ENCODE data around the gene LHX8. TPM values are rescaled to one million over a fixed set of nuclear protein-coding genes. Genes with fewer than 3 reads are reported as not detected.
A peak's percentile ranks its signal among the peaks of the same experiment; 100 is the strongest.
"Not testable (repeated sequence)": the region's sequence is repeated elsewhere in the genome, so short reads cannot be mapped to it uniquely, and the experiment has no call there.

Gene LHX8
- not detected for total RNA-seq
- not detected for polyA plus RNA-seq
- long read RNA-seq, donor 1: 0 reads
- long read RNA-seq, donor 2: 0 reads
- long read RNA-seq, donor 3: 0 reads
- long read RNA-seq, donor 4: 0 reads

DNA sequence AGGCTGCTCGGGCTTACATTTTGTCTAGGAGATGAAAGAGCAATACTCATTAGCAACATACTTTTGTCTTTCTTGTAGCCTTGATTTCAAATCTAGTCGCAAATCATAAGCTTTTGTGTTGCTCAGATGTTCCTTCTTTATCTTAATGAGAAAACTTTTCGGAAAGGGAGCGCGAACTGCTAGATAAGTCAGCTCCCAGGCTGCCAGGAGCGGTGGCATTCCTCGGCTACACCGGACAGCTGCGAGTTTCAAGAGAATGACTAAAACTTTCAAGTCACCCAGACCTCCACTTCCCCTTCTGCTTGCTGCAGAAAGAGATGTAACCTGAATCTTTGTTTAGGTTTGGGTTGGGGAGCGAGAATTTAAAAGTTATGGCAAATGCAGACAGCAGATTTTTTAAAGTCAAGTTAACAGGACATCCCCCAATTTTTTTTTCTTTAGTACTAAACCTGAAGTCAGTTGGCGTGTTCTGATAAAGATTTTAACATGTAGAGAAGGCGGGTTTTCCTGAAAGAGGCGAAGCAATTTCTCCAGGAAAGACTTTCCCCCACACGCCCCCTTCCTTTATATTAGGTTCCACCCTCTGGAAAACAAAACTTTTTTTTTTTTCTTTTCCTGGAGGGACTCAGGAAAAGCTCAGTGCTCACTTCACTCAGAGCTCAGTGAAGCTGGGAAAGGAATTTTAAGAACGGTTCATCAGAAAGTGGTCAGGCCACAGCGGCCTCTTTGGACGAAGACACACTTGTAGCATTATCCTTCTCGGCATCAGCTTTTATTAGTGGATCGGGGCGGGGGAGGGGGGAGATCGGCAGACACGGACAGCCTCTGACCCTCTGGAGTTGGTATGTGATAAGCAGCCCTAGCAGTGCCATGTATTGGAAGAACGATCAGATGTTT is at the start of gene LHX8:
TSS of gene LHX8 (plus strand) at position 639 of the 897 bp plus-strand sequence. CDS start 2,227 bp downstream, outside the sequence.
- WGBS: 10% methylated on average over 23 of the region's 23 CpGs
- Histone ChIP-seq H3K4me3 (ENCODE audit: low read length) (peak within 1 kb of the TSS; percentile 6), H3K27ac (ENCODE audit: low read length) (no peak within 1 kb of the TSS), H3K27me3 (ENCODE audit: control insufficient read depth, insufficient read depth) (no peaks in the 10 kb centered on the region), H3K4me1 (ENCODE audit: control insufficient read depth, insufficient read depth, low read length) (no peaks in the 10 kb centered on the region), H3K9me3 (ENCODE audit: control insufficient read depth, low read length) (no peaks in the 10 kb centered on the region)
- intact Hi-C loops (cut with DNase I): no loop called here
- DNase-seq (no peak), ATAC-seq (no peak)

DNA sequence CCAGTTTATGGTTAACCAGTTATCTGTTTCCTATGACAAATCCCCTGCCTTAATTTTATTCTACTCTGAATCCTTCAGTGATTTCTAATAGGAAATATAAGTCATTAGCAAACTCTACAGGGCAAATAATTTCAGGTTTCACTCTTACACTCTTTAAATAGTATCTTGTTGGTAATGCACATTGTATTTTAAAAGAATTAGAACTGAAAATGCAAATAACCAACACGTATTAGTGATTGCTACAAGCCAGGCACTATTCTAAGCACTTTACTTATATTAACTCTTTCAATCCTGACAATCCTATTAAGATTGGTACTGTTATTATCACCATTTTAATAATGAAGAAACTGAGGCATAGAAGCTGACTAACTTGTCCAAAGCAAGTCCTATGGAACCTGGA is 48.3 kb upstream of the LHX8 start:
- WGBS: 44% methylated on average over 1 of the region's 1 CpG
- H3K4me3 ChIP-seq (ENCODE audit: low read length): no peak overlapping the region
- ATAC-seq (no peak), DNase-seq (no peak)
- no peaks in the 10 kb centered on the region for H3K4me1 ChIP-seq (ENCODE audit: control insufficient read depth, insufficient read depth, low read length)
- no peaks in the 10 kb centered on the region for H3K9me3 ChIP-seq (ENCODE audit: control insufficient read depth, low read length)
- intact Hi-C loops (cut with DNase I): no loop called here
- no peak overlapping the region for H3K27ac ChIP-seq (ENCODE audit: low read length)
- H3K27me3 ChIP-seq (ENCODE audit: control insufficient read depth, insufficient read depth): no peaks in the 10 kb centered on the region

DNA sequence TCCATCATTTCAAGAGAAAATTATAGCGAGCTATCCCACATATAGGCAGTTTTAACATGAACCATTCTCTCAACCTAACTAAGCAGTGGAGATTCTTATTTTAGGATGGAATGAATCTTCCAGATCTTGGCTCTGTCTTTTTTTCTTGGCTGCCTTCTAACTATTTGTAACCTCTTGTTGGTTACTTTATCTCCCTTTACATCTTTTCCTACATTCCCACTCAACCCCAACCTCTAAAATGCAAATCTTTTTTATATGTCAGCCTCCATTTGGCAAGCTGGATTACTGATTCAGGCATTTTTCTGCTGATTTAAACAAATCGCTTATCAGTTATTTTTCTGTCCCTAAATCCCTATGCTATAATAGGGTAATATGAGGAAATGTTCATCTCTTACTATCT is 46.9 kb upstream of the LHX8 start:
- no peaks in the 10 kb centered on the region for H3K9me3 ChIP-seq (ENCODE audit: control insufficient read depth, low read length)
- WGBS: 83% methylated on average over 2 of the region's 2 CpGs
- H3K4me3 ChIP-seq (ENCODE audit: low read length): no peak overlapping the region
- no peak overlapping the region for H3K27ac ChIP-seq (ENCODE audit: low read length)
- DNase-seq: no peak
- intact Hi-C loops (cut with DNase I): no loop called here
- H3K4me1 ChIP-seq (ENCODE audit: control insufficient read depth, insufficient read depth, low read length): no peaks in the 10 kb centered on the region
- H3K27me3 ChIP-seq (ENCODE audit: control insufficient read depth, insufficient read depth): no peaks in the 10 kb centered on the region
- ATAC-seq: no peak

DNA sequence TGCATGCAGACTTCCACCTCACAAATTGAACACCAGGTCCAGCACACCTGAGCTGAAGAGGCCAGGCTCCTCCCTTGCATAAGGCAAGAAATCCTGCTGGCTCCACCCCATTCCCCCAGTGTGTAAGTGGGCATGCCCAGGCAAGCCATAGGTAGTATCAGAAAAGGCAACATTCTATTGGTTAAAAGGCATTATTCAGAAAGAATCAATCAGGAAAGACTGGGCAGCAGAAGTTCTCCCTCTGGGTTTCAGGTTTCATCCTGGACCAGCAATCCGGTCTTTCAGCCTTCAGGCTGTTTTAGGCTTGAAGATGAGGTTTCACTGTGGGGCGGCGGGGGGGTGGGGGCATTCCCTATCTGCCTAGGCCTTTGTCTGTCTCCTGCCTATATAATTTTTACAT is 42.0 kb upstream of the LHX8 start:
- no peak overlapping the region for H3K4me3 ChIP-seq (ENCODE audit: low read length)
- H3K27ac ChIP-seq (ENCODE audit: low read length): no peak overlapping the region
- no peaks in the 10 kb centered on the region for H3K9me3 ChIP-seq (ENCODE audit: control insufficient read depth, low read length)
- no peak for ATAC-seq
- 67% methylated on average over 3 of the region's 3 CpGs for WGBS
- H3K27me3 ChIP-seq (ENCODE audit: control insufficient read depth, insufficient read depth): no peaks in the 10 kb centered on the region
- intact Hi-C loops (cut with DNase I): no loop called here
- no peak for DNase-seq
- H3K4me1 ChIP-seq (ENCODE audit: control insufficient read depth, insufficient read depth, low read length): no peaks in the 10 kb centered on the region

DNA sequence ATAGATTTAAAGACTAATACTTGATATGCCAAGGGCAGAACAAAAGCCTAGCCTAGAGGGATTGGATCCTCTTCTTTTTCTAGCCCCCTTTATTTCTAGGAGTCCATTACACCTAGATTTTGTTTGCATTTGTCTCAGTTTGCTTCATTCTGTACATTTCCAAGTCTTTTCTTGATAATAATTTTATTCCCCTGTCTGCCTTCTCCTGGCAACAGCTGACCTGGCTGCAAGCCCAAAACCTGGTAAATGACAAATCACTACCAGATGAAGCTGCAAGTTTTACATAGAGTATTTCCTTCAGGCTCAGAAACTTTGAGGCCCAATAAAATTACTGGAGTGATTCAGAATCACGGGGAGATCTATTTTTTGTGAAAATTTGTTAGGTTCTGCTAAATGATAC is 36.5 kb upstream of the LHX8 start:
- ATAC-seq (no peak), DNase-seq (peak in 2 of 3 donors; percentile 16 to 31)
- intact Hi-C loops (cut with DNase I): no loop called here
- no peaks in the 10 kb centered on the region for H3K27me3 ChIP-seq (ENCODE audit: control insufficient read depth, insufficient read depth)
- no peak overlapping the region for H3K4me3 ChIP-seq (ENCODE audit: low read length)
- 53% methylated on average over 1 of the region's 1 CpG for WGBS
- no peaks in the 10 kb centered on the region for H3K4me1 ChIP-seq (ENCODE audit: control insufficient read depth, insufficient read depth, low read length)
- H3K9me3 ChIP-seq (ENCODE audit: control insufficient read depth, low read length): no peaks in the 10 kb centered on the region
- no peak overlapping the region for H3K27ac ChIP-seq (ENCODE audit: low read length)

DNA sequence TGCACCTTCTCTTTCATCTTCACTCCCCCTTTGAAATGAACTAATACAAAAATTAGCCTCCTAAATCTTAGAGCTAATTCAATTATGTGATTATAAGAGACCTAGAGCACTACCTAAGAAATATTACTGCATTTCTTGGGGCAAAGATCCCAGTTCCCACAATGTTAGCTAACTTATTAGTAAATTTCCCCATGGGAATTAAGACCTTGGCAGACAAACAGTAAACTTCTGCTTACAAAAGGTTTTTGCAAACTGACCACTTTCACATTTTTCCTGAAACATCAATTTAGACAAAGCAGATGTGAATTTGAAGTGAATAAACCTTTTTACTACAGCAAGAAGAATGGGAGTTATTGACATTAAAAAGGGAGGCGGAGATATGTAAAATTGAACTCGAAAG is 34.6 kb upstream of the LHX8 start:
- intact Hi-C loops (cut with DNase I): no loop called here
- Histone ChIP-seq H3K4me3 (ENCODE audit: low read length) (no peak overlapping the region), H3K27me3 (ENCODE audit: control insufficient read depth, insufficient read depth) (no peaks in the 10 kb centered on the region), H3K4me1 (ENCODE audit: control insufficient read depth, insufficient read depth, low read length) (no peaks in the 10 kb centered on the region), H3K9me3 (ENCODE audit: control insufficient read depth, low read length) (no peaks in the 10 kb centered on the region), H3K27ac (ENCODE audit: low read length) (no peak overlapping the region)
- DNase-seq (no peak), ATAC-seq (no peak)
- WGBS: 72% methylated on average over 2 of the region's 2 CpGs

DNA sequence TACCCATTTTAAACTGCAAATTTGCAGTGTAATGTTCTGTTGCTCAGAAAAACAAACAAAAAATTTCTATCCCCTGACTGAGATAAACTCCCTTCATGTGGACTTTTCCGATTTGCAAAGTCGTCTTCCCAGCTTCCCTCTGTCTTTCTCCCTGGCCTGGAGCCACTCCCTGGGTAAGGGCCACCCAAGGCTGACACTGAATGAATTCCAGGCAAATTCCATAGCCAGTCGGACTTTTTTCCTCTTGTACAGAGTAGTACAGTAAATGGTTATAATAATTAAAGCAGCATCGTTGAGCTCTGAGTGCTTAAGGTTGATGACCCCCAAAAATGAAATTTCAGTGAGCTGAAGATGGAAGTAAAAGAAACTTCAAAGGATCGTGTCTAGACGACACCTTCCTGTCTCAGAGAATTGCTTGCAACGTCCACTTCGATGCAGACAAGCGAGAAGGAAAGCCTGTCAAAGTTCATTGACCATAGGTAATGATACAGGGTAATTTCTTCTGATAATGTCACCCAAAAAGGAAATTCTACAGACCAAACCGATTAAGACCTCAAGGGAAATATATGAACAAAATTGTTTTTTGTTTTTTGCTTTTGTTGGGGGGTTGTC is 33.6 kb upstream of the LHX8 start:
- ATAC-seq: no peak

DNA sequence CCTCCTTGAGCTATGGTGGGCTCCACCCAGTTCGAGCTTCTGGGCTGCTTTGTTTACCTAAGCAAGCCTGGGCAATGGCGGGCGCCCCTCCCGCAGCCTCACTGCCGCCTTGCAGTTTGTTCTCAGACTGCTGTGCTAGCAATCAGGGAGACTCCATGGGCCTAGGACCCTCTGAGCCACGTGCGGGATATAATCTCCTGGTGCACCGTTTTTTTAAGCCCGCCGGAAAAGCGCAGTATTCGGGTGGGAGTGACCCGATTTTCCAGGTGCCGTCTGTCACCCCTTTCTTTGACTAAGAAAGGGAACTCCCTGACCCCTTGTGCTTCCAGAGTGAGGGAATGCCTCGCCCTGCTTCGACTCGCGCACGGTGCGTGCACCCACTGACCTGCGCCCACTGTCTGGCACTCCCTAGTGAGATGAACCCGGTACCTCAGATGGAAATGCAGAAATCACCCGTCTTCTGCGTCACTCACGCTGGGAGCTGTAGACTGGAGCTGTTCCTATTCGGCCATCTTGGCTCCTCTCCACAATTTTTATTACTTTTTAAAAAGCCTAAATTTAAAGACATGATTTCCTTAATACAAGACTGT is 21.7 kb upstream of the LHX8 start:
- WGBS: 90% methylated on average over 26 of the region's 26 CpGs

More for the DNA sequence above, 33.6 kb upstream of the LHX8 start:
- no peaks in the 10 kb centered on the region for H3K27me3 ChIP-seq (ENCODE audit: control insufficient read depth, insufficient read depth)
- no peaks in the 10 kb centered on the region for H3K9me3 ChIP-seq (ENCODE audit: control insufficient read depth, low read length)
- intact Hi-C loops (cut with DNase I): no loop called here
- WGBS: 46% methylated on average over 10 of the region's 10 CpGs
- H3K4me1 ChIP-seq (ENCODE audit: control insufficient read depth, insufficient read depth, low read length): no peaks in the 10 kb centered on the region
- H3K27ac ChIP-seq (ENCODE audit: low read length): no peak overlapping the region
- no peak overlapping the region for H3K4me3 ChIP-seq (ENCODE audit: low read length)
- DNase-seq: peak in 1 of 3 donors; percentile 3

DNA sequence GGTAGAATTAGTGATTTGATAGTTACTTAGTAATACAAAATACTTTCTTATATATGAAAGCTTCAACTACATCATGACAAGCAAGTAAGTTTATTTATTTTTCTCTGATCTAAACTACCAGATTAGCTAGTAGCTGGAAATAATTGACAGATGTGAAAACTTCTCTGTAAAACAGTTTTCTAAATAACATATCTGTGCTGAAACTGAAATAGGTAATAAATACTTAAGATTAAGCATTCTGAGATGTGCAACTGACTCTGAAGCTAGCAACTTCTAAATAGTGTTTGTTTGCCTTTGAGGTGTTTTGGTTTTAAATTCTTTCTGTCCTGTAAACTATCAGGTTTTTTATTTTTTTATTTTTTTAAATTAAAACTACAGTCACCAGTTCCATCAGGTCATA is 18.5 kb upstream of the LHX8 start:
- ATAC-seq (no peak), DNase-seq (no peak)
- Histone ChIP-seq H3K4me1 (ENCODE audit: control insufficient read depth, insufficient read depth, low read length) (no peaks in the 10 kb centered on the region), H3K27me3 (ENCODE audit: control insufficient read depth, insufficient read depth) (no peaks in the 10 kb centered on the region), H3K27ac (ENCODE audit: low read length) (no peak overlapping the region), H3K9me3 (ENCODE audit: control insufficient read depth, low read length) (no peaks in the 10 kb centered on the region), H3K4me3 (ENCODE audit: low read length) (no peak overlapping the region)
- intact Hi-C loops (cut with DNase I): no loop called here

More for the DNA sequence above, 21.7 kb upstream of the LHX8 start:
- H3K27ac ChIP-seq (ENCODE audit: low read length); ATAC-seq; H3K27me3 ChIP-seq (ENCODE audit: control insufficient read depth, insufficient read depth); DNase-seq; intact Hi-C loops (cut with DNase I); H3K4me1 ChIP-seq (ENCODE audit: control insufficient read depth, insufficient read depth, low read length); H3K9me3 ChIP-seq (ENCODE audit: control insufficient read depth, low read length); H3K4me3 ChIP-seq (ENCODE audit: low read length): not testable (repeated sequence)

DNA sequence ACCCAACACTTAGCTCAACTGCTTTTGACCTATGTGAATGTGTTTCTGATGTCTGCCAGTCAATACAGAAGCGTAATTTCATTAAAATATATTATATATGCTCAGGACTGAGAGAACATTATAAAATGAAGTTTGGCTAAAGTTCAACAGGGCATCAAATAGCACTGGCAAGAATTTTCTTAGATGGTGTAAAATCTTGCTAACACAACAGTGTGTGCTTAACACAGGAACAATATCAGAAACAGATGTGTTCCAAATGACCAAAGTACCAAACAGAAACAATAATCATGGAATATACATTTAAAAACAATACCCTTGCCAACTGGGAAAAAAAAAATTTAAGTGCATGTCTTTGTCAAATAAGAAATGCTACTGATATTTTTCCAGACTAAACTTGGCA is 10.4 kb upstream of the LHX8 start:
- 76% methylated on average over 1 of the region's 1 CpG for WGBS
- Histone ChIP-seq H3K4me3 (ENCODE audit: low read length) (no peak overlapping the region), H3K9me3 (ENCODE audit: control insufficient read depth, low read length) (no peaks in the 10 kb centered on the region), H3K27me3 (ENCODE audit: control insufficient read depth, insufficient read depth) (peaks cover 3% of the 10 kb centered on the region), H3K27ac (ENCODE audit: low read length) (no peak overlapping the region), H3K4me1 (ENCODE audit: control insufficient read depth, insufficient read depth, low read length) (no peaks in the 10 kb centered on the region)
- intact Hi-C loops (cut with DNase I): no loop called here
- no peak for DNase-seq
- no peak for ATAC-seq

DNA sequence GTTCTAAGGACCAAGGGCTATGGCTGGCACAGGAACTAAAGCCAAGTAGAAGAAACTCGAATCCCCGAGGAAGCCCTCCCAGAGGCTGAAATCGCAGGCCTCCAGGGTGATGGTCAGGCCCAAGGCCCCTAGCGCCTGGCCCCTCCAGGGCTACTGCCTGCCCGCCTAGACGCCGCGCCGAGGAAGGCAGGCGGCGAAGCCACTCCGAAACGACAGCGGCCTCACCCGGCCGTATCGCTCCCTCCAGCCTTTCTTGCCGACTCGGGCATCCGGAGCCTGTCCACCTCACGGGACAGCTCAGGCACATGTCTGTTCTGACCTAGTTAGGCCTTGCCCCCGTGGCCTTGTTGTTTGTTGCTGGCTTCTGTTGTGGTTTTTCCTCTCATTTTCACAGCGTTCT is 9.7 kb upstream of the LHX8 start:
- no peak for ATAC-seq
- WGBS: 19% methylated on average over 23 of the region's 23 CpGs
- peaks cover 3% of the 10 kb centered on the region for H3K27me3 ChIP-seq (ENCODE audit: control insufficient read depth, insufficient read depth)
- no peak overlapping the region for H3K27ac ChIP-seq (ENCODE audit: low read length)
- intact Hi-C loops (cut with DNase I): no loop called here
- H3K9me3 ChIP-seq (ENCODE audit: control insufficient read depth, low read length): no peaks in the 10 kb centered on the region
- H3K4me1 ChIP-seq (ENCODE audit: control insufficient read depth, insufficient read depth, low read length): no peaks in the 10 kb centered on the region
- H3K4me3 ChIP-seq (ENCODE audit: low read length): no peak overlapping the region
- no peak for DNase-seq
